Measurements from ENCODE around the gene SDK1. TPM values are rescaled to one million over a fixed set of nuclear protein-coding genes. Genes with fewer than 3 reads are reported as not detected.

The SDK1 gene
- total and polyA plus RNA-seq, 2 experiments from 2014 or later, result 2.1 to 10.0 TPM

DNA sequence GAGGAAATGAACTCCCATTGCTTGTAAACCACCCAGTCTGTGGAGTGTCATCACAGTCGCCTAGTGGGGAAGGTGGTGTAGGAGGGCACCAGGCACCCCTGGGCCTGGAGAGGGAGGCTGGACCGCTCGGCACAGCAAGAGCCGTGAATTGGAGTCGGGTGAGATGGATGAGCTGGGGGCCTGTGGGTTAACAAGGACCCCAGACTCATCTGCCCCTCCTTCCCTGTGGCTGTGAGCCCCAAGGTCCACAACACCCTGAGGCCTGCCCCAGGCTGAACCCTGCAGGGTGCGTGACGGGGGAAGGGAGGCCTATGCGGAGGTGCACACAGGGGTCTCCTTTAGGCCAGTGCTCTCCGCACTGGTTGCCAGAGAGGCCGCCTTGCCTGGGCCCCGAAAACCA, 799.6 kb downstream of the SDK1 start:
- no peaks in the 10 kb centered on the region for H4K20me1 ChIP-seq (replicated peaks; ENCODE audit: insufficient read depth)

More for the DNA sequence above, 799.6 kb downstream of the SDK1 start:
- Histone ChIP-seq H3F3A (replicated peaks; ENCODE audit: low read depth) (no peaks in the 10 kb centered on the region), H3K79me2 (replicated peaks; ENCODE audit: insufficient read depth) (no peaks in the 10 kb centered on the region), H3K27me3 (ENCODE audit: insufficient read depth) (no peaks in the 10 kb centered on the region), H3K4me2 (no peak overlapping the region), H3K27ac (ENCODE audit: low read depth) (no peak overlapping the region), H3K4me1 (ENCODE audit: insufficient read depth) (no peaks in the 10 kb centered on the region), H2AFZ (no peak overlapping the region), H3K4me3 (no peak overlapping the region), H3K36me3 (ENCODE audit: insufficient read depth) (no peaks in the 10 kb centered on the region), H3K9me2 (ENCODE audit: insufficient read depth) (no peaks in the 10 kb centered on the region)
- H3K27ac Mint-ChIP-seq, result no peak overlapping the region
- DNase-seq (ENCODE audit: low spot score) (no peak), ATAC-seq (no peak)
- peaks cover 2% of the 10 kb centered on the region; the same call in 1 of the 3 replicates for H3K36me3 Mint-ChIP-seq (ENCODE audit: low read depth)
- peaks cover 2% of the 10 kb centered on the region for H3K27me3 Mint-ChIP-seq (ENCODE audit: insufficient read depth, low read depth, poor library complexity)
- no peaks in the 10 kb centered on the region; the same call in 1 of the 3 replicates for H3K9me3 Mint-ChIP-seq
- no peak overlapping the region for H3K4me3 Mint-ChIP-seq
- H3K4me1 Mint-ChIP-seq, result peaks cover 6% of the 10 kb centered on the region
- TF ChIP-seq CREB1 (CRISPR knock-in tag; IDR thresholded peaks at IDR 0.05; ENCODE audit: low read depth), result no peak
- TF ChIP-seq NANOG (IDR thresholded peaks at IDR 0.05; ENCODE audit: borderline replicate concordance), result no peak
- TF ChIP-seq POLR2AphosphoS5 (IDR thresholded peaks at IDR 0.05; ENCODE audit: low read depth), result no peak
- TF ChIP-seq ZNF114 (CRISPR knock-in tag; IDR thresholded peaks at IDR 0.05), result no peak
- TF ChIP-seq ZNF331 (CRISPR knock-in tag; IDR thresholded peaks at IDR 0.05; ENCODE audit: low read depth), result no peak
- TF ChIP-seq, protein P1, sequence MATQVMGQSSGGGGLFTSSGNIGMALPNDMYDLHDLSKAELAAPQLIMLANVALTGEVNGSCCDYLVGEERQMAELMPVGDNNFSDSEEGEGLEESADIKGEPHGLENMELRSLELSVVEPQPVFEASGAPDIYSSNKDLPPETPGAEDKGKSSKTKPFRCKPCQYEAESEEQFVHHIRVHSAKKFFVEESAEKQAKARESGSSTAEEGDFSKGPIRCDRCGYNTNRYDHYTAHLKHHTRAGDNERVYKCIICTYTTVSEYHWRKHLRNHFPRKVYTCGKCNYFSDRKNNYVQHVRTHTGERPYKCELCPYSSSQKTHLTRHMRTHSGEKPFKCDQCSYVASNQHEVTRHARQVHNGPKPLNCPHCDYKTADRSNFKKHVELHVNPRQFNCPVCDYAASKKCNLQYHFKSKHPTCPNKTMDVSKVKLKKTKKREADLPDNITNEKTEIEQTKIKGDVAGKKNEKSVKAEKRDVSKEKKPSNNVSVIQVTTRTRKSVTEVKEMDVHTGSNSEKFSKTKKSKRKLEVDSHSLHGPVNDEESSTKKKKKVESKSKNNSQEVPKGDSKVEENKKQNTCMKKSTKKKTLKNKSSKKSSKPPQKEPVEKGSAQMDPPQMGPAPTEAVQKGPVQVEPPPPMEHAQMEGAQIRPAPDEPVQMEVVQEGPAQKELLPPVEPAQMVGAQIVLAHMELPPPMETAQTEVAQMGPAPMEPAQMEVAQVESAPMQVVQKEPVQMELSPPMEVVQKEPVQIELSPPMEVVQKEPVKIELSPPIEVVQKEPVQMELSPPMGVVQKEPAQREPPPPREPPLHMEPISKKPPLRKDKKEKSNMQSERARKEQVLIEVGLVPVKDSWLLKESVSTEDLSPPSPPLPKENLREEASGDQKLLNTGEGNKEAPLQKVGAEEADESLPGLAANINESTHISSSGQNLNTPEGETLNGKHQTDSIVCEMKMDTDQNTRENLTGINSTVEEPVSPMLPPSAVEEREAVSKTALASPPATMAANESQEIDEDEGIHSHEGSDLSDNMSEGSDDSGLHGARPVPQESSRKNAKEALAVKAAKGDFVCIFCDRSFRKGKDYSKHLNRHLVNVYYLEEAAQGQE (IDR thresholded peaks at IDR 0.05; ENCODE audit: unreplicated experiment), result no peak
- TF ChIP-seq, protein P2, sequence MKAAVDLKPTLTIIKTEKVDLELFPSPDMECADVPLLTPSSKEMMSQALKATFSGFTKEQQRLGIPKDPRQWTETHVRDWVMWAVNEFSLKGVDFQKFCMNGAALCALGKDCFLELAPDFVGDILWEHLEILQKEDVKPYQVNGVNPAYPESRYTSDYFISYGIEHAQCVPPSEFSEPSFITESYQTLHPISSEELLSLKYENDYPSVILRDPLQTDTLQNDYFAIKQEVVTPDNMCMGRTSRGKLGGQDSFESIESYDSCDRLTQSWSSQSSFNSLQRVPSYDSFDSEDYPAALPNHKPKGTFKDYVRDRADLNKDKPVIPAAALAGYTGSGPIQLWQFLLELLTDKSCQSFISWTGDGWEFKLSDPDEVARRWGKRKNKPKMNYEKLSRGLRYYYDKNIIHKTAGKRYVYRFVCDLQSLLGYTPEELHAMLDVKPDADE (IDR thresholded peaks at IDR 0.05), result no peak
- no peak for TF ChIP-seq EZH2 (IDR thresholded peaks at IDR 0.05; ENCODE audit: low read depth, unreplicated experiment)
- TF ChIP-seq, protein P3, sequence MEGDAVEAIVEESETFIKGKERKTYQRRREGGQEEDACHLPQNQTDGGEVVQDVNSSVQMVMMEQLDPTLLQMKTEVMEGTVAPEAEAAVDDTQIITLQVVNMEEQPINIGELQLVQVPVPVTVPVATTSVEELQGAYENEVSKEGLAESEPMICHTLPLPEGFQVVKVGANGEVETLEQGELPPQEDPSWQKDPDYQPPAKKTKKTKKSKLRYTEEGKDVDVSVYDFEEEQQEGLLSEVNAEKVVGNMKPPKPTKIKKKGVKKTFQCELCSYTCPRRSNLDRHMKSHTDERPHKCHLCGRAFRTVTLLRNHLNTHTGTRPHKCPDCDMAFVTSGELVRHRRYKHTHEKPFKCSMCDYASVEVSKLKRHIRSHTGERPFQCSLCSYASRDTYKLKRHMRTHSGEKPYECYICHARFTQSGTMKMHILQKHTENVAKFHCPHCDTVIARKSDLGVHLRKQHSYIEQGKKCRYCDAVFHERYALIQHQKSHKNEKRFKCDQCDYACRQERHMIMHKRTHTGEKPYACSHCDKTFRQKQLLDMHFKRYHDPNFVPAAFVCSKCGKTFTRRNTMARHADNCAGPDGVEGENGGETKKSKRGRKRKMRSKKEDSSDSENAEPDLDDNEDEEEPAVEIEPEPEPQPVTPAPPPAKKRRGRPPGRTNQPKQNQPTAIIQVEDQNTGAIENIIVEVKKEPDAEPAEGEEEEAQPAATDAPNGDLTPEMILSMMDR (conservative IDR thresholded peaks at IDR 0.05; ENCODE audit: low read depth in 2 of 2), result no peak
- TF ChIP-seq EZH2phosphoT487 (IDR thresholded peaks at IDR 0.05; ENCODE audit: unreplicated experiment), result no peak
- TF ChIP-seq ZNF462 (CRISPR knock-in tag; IDR thresholded peaks at IDR 0.05), result no peak
- TF ChIP-seq JUNB (IDR thresholded peaks at IDR 0.05; ENCODE audit: unreplicated experiment), result no peak
- no peak for TF ChIP-seq STAT1 (IDR thresholded peaks at IDR 0.05; ENCODE audit: unreplicated experiment)

Measured in GM23338 (cell line).